ENCODE results near the gene KCMF1.

The KCMF1 gene

DNA sequence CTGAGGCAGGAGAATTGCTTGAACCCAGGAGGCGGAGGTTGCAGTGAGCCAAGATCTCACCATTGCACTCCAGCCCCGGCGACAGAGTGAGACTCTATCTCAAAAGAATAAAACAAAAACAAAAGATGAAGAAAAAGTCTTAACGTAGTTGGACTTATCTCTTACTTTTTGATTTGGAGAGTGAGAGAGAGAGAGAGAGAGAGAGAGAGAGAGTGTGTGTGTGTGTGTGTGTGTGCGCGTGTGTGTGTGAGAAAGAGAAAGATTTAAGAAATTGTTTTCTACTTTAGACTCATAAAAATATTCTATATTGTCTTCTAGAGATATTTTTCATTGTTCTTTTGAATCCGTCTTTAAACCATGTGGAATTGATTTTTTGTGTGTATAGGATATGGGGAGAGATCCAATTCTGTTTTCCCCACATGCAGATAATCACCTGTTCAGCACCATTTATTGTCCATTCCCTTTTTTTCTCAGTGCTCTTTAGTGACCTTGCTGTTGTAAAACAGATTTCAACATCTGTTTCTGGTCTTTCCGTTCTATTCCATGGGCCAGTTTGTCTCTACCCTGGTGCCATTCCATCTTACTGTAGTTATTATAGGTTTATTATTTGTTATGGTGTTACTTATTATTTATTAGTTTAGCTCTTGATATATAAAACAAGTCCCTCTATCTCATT lies 53.5 kb downstream of the KCMF1 start:
- DNase-seq (ENCODE audit: low read depth): no peak

DNA sequence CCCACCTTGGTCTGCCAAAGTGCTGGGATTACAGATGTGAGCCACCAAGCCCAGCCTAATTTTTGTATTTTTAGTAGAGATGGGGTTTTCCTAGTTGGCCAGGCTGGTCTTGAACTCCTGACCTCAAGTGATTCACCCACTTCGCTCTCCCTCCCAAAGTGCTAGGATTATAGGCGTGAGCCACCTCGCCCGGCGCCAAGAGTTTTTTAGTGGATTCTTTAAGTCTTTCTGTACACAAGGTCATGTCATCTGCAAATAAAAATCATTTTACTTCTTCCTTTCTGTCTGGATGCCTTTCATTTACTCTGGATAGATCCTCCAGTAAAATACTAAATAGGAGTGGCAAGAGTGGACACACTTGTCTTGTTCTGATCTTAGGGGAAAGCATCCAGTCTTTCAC lies 61.7 kb downstream of the KCMF1 start:
- no peak for DNase-seq (ENCODE audit: low read depth)

DNA sequence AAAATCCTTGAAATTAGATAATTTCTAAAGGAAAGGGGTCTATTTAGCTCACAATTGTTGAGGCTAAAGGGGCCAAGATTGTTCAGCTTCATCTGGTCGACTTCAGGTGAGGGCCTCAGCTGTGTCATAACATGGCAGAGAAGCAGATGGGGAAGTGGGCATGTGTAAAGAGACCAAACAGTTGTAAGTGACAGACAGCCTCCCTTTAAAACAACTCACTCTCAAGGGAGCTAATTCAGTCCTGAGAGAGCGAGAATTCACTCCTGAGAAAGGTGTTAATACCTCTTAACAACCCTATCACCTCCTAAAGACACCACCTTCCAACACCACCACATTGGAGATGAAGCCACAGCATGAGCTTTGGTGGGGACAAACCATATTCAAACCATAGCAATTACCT lies 62.4 kb downstream of the KCMF1 start:
- no peak for DNase-seq (ENCODE audit: low read depth)

DNA sequence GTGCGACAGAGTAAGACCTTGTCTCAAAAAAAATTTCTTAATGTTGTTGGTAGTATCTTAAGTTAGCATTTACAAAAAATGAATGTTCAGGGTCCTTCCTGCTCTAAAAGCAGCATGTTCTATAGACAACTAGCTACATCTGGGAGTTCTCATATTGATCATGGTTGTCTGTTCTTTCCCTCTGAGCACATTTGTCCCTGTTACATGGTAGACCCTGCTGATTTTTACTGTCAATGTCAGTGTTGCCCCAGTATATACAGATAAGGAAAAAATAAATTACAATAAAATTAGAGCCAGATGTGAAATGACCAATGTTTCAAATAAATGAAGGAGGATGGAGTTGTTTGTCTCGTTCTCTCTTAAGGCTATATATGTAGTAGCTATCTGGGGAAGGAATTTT lies 63.2 kb downstream of the KCMF1 start:
- DNase-seq (ENCODE audit: low read depth): no peak

DNA sequence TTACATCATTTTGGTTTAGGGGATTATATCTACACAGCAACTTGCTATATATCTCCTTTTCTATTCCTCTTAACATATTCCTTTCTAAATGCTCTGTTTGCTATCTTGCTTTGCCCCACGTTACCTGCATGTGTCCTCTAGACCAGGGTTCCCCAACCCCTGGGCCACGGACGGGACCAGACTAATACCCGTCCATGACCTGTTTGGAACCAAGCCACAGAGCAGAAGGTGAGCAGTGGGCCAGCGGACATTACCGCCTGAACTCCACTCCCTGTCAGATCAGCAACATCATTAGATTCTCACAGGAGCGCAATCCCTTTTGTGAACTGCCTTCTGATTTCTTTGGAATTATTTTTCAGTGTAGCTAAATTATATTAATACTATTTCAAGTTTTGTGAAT lies 66.7 kb downstream of the KCMF1 start:
- no peak for DNase-seq (ENCODE audit: low read depth)

DNA sequence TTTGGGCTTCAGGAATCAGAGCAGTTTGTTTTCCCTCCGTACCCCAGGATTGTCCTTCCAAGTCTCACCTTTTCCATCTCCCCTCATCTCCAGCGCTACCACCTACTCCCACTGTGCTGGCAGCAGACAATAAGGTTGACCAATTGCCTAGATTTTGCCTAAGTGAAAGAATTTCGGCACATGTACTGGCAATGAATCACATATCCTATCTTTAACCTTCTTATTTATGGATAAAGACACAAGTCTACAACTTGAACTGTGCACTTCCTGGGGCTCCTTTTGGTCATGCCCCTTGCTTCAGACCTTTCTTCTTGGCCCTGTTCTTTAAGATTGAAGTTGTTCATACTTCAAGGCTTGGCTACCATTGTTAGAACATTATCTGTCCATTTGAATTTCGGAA lies 71.4 kb downstream of the KCMF1 start:
- DNase-seq (ENCODE audit: low read depth): no peak

DNA sequence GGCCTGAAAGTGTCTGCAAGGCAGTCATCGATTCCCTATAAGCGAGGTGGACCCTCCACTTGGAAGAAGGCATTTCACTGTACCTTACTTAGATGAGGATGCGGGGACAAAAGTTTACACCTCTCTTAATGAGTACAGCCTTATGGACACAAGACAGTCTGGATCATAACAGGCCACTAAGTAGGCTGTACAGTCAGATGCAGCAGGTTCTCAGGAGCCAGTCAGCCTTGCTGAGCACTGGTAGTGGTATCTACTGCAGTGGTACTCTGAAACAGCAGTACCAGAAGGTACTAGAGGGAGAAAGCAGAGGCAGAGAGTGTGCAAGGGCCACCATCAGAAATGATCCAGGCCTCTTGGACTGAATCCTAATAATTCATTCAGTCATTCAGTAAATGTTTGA lies 77.6 kb downstream of the KCMF1 start:
- no peak for DNase-seq (ENCODE audit: low read depth)

DNA sequence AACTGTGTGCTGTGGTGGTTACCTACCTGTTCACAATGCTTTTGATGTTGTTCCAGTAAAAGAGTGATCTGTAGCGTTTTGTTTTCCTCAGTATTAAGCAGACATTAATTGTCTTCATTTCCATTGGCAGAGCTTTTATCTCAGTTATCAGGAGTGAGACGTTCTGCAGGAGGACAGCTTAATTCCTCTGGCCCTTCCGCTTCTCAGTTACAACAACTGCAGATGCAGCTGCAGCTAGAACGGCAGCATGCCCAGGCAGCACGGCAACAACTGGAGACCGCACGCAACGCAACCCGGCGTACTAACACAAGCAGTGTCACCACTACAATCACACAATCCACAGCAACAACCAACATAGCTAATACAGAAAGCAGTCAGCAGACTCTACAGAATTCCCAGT lies 78.3 kb downstream of the KCMF1 start:
- DNase-seq (ENCODE audit: low read depth): no peak

DNA sequence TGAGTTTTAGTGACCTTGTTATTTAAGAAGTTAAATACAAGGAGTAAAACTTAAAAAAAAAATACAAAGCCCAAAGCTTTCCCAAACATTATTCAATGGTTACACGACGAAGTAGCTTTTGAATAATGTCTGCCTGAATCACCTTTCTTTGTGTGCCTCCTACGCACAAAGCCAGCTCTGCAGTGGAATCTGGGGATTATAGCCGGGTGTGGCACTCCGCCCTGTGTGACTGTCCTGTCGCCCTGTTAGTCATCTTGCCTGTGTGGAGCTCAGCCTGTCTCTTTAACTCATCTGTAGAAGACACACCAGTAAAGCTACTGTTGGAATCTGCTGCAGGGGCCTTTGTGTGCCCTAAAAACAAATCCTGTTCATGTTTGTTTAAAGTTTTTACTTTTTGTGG lies 82.8 kb downstream of the KCMF1 start:
- DNase-seq (ENCODE audit: low read depth): no peak

DNA sequence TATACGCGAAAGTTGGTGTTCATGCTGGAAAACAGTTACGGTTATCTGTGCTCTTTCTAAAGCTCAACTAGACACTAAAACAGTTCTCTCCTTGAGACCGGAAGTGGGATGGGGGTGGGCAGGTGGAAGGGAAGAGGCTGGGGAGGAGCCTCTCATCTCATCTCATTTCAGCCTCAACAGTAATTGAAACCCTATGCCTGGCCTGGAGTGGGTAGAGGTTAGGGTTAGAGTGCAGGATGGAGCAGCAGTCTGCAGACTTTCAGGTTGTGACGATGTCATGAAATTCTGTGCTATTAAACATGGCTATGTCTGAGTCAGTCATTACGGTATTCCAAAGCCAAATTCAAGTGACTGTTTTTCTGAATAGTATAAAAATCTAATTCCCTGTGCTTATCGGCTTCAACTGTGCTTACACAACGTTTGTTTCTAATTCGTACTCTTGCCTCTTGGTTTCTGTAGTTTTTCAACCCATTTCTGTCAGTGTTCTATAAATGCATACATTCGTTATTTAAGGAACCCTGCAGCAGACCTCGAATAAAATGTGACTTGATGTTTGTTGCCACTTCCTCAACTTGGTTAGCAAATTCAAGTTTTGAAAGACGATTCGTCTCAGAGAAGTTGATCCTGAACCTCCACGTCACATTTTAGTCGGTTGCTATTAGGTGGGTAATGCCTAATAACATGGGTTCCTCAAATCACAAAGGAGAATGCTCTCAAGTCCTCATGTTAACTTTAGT lies 86.4 kb downstream of the KCMF1 start:
- DNase-seq (ENCODE audit: low read depth): no peak

DNA sequence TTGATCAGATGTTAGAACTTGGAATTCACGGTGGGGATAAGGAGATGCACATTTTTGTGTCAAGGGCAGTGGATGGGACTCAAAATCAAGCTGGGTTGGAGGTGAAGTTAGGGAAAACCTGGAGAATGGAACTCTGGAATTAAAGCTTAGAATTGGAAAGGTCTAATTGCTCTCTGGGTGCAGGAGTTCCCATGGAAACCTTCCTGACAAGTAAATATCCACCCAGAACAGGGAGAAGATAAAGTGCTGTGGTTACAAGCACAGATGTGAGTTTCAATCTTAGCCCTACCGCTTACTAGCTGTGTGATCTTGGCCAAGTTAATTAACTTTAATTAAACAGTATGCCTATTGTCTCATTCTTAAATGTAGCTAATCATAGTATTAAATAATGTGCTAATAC lies 90.9 kb downstream of the KCMF1 start:
- no peak for DNase-seq (ENCODE audit: low read depth)

DNA sequence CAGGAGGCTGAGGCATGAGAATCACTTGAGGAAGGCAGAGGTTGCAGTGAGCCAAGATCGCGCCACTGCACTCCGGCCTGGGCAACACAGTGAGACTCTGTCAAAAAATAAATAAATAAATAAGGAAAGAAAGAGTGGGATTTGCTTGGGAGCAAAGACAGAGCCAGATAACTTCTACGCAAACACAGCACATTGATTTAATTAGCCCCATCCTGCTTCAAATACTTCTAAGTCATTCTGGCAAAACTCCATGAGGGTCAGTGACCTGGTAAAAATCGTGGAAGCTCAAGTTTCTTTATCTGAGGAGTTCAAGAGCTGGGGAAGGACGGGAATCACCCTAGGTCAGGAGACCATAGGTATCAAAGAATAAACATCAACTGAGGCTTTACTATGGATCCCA lies 91.6 kb downstream of the KCMF1 start:
- no peak for DNase-seq (ENCODE audit: low read depth)

DNA sequence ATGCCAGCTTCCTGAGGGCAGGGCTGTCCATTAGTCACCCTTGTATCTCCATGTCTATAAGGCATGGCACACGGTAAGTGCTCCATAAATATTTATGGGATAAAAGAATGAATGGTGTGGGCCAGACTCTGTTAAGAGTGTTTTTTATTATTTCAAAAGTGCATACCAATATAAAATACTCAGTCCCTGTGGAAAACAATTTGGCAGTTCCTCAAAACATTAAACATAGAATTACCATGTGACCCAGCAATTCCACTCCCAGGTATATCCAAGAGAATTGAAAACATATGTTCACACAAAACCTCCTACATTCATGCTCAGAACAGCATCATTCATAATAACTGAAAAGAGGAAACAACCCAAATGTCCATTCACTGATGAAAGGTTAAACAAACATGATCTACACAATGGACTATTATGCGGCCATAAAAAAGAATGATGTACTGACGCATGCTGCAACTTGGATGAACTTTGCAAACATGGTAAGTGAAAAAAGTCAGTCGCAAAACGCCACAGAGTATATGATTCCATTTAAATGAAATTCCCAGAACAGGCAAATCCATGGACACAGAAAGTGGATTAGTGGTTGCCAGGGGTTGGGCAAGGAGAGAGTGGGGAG lies 93.1 kb downstream of the KCMF1 start:
- no peak for DNase-seq (ENCODE audit: low read depth)

DNA sequence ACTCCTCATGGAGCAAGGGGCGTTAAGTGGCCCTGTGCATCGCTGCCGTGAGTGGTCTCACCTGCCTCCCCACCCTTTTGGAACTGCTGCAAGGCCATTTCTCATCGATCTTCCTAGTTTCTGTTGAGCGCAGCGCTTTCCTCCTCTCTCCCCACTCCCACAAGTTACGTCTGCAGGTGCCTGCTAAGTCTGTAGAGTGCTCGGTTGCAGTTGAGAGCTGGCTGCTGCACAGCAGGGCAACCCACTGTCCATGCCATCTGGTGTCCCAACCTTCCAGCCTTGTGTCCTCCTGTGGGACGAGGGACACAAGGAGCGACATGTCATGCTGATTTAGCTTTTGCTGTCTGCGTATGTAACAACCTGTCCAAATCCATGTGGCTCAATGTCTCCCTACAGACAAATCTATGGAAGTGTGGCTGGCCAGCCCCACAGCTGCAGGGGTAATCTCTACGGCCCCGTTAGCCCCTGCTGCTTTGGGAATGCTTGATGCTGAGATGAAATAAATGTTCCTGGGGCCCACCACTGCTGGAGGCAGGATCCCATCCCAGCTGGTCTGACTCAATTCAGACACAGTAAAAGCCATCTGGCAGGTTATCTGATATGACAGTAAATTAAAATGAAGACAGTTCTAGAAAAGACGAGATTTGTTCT lies 94.1 kb downstream of the KCMF1 start:
- no peak for DNase-seq (ENCODE audit: low read depth)

DNA sequence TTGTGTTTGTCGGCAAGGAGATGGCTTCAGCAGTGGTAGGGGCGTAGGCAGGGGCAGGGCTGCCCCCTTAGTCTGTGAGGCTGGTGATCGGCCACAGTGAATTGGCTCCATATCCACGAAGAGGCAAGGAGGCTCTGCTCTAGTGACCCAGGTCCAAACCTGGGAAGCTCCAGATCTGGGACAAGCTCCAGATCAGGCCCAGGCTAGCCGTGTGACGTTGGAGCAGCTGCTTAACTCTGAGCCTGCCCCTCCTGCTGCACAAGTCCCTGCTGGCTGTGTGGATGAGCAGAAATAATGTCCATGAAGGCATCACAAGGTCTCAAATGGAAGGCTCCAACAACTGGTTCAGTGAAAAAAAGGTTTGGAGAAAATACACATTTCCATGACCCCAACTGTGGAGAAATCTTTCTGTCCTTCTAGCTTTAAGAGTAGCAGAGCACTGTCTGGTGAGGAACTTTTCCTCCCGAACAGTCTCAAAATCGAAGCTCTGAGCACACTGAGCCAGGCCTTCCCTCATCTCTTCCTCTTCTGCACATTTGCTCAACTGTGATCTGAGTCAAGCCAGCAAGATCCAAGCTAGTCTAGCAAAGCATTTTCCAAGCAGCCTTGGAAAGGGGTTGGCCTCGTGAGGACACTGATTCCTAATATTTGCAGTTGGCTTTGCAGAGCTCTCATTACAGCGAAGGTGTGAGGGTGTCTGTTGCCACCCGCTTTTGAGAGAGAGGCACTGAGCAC lies 95.2 kb downstream of the KCMF1 start:
- DNase-seq (ENCODE audit: low read depth): no peak

DNA sequence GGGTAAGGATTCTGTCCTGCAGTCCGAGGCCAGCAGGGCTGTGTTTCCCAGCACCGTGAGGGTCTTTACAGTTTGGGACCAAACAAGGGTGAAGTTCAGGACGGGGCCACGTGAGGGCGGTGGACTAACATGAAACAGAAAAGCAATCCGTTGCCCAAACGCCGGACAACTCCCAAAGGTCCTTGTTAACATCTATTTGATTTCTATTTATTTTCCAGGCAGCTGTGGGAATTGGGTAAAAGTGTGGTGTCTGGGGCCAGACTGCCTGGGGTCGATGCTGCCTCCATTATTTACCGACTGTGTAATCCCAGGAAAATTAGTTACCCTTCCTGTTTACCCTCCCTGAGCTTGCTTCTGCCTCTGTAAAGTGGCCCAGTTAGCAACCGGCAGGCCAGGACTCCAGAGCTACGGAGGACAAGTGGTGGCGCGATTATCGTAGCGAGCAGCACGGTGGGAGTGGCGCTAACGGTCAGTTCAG lies 96.0 kb downstream of the KCMF1 start:
- DNase-seq (ENCODE audit: low read depth): no peak

DNA sequence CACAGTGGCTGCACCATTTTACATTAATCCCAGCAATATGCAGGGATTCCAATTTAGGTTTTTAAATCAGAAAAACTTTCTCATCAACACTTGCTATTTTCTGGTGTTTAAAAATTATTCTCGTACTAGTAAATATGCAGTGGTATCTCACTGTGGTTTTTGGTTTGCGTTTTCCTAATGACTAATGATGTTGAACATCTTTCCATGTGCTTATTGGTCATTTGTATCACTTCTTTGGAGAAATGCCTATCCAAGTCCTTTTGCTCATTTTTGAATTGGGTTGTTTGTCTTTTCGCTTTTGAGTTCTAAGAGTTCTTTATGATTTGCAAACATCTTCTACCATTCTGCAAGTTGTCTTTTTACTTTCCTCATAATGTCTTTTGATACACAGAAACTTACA lies 100.1 kb downstream of the KCMF1 start:
- no peak for DNase-seq (ENCODE audit: low read depth)

DNA sequence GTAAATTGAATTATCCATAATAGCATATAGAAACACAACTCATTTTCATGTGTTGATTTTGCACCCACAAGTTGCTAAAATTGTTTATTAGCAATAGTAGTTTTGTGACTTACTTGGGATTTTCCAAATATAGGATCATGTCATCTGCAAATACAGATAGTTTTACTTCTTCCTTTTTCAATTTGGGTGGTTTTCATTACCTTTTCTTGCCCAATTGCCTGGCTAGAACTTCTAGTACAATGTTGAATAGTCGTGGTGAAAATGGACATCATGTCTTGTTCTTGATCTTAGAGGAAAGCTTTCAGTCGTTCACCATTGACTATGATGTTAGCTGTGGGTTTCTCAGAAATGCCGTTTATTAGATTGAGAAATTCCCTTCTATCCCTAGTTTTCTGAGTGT lies 102.1 kb downstream of the KCMF1 start:
- no peak for DNase-seq (ENCODE audit: low read depth)

DNA sequence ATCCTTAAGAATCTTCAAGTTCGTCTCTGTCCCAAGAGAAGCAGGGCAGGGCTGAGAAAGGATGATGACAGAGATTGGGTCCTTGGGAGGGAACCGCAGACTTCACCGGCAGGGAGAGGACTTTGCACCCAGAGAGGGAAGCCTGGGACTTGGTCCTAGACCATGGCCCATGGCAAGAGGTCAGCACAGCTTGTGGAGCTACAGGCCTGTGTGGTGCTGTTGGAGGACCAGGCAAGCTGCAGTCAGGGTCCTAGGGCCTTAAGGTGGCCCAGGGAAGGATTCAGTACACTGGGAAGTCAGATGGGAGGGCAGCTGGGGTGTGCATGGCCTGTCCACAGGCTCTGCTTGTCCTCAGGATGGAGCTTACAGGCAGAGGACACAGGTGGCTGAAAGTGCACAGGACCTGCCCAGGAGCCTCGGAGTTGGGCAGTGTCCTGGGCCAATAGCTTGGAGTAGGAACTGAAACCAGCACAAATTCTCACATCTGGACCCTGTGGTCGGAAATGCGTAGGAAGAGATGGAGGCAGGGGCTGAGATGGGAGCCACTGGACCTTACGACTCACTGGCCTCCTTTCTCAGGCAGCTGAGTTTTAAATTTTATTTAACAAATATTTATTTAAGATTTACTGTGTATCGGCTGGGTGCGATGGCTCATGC lies 105.8 kb downstream of the KCMF1 start:
- DNase-seq (ENCODE audit: low read depth): no peak

DNA sequence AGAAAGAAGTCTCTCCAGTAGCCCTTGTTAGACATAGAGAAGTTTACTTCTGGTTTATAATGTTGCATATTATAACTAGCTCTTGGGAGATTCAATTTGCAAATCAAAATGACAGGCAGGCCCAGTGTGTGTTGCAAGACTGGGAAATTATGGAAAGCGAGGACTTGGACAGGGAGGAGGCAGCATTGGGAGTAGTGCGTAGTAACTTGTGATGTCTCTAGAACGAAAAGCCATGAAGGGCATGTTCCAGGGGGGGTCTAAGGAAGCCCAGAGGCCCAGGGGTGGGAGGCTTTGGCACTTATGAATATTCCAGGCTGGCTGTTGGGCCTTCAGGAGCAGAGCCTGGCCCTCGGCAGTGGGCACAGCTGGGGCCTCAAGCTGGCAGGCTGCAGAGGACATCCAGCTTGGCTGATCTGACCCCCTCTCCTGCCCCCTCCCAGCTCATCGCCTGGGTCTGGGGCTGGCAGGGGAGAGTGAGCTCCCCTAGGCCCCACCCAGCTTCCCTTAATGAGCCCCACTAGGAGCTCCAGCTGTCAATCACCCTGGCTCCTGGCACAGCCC lies 107.0 kb downstream of the KCMF1 start:
- DNase-seq (ENCODE audit: low read depth): no peak

DNA sequence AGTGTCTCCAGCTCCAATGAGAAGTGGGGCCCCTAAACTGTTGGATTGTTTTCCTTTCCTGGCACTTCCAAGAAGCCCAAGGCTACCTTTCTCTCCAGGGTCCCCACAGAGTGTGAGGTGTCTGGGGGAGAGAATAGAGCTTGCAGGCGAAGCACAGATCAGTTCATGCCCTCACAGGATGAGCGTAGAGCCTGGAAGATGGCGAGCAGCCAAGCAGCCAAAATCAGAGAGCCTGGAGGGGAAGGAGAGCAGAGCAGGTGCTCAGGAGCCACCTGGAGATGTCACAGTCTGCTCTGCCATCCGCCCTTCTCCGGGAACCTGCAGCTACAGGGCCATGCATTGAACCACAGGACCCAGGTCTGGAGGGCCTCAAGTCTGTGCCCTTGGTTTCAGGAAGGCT lies 107.6 kb downstream of the KCMF1 start:
- no peak for DNase-seq (ENCODE audit: low read depth)
